Type B pancreatic cell (in vitro differentiated cells): ENCODE measurements around the gene OR2M2. TPM values are rescaled to one million over a fixed set of nuclear protein-coding genes. Genes with fewer than 3 reads are reported as not detected.

Source experiments
- DNase-seq: peaks from one replicate; pipeline ENCODE4 v3.0.0; 2021; ENCODE audit warnings: mixed read lengths; ENCODE audit not compliant: unreplicated experiment; ENCODE audit errors: extremely low spot score
- H3K27ac Mint-ChIP-seq: 2 replicates; pipeline ENCODE4 v1.8.0; 2021; ENCODE audit warnings: mild to moderate bottlenecking, mixed read lengths
- H3K27me3 Mint-ChIP-seq: 2 replicates; pipeline ENCODE4 v1.8.0; 2021; ENCODE audit warnings: mixed read lengths
- H3K36me3 Mint-ChIP-seq: 2 replicates; pipeline ENCODE4 v1.8.0; 2021; ENCODE audit warnings: mixed read lengths
- H3K4me1 Mint-ChIP-seq: one replicate; pipeline ENCODE4 v1.8.0; 2021; ENCODE audit warnings: mixed read lengths; ENCODE audit not compliant: unreplicated experiment
- H3K4me3 Mint-ChIP-seq: 2 replicates; pipeline ENCODE4 v1.8.0; 2021; ENCODE audit warnings: mild to moderate bottlenecking, mixed read lengths
- H3K9me3 Mint-ChIP-seq: 2 replicates; pipeline ENCODE4 v1.8.0; 2021; ENCODE audit warnings: mixed read lengths
- CTCF ChIP-seq: fragments of 200-600 bp; sonication (generic); conservative IDR thresholded peaks from 2 replicates; pipeline ENCODE4 v1.5.0; 2021; ENCODE audit warnings: antibody characterized with exemption, mild to moderate bottlenecking
- long read RNA-seq: library from polyadenylated mRNA; unstranded; transcript quantifications from one replicate; pipeline ENCODE4 v2.0.0, GENCODE V29; 2020
- total RNA-seq: library from RNA; stranded (reverse); gene quantifications from 2 replicates; pipeline ENCODE4 v1.2.1, GENCODE V29; 2021; ENCODE audit warnings: low replicate concordance

Gene OR2M2
- not detected in 2 replicates for total RNA-seq
- long read RNA-seq, result 0 reads

GRCh38 chr1:248174521-248174920 is at the start of gene OR2M2:
Gene OR2M2, plus strand, starts transcription at chr1:248174821. Its CDS starts 5,165 bp downstream, at chr1:248179986.
- no peak within 1 kb of the TSS for H3K27ac Mint-ChIP-seq
- no peak for DNase-seq
- H3K27me3 Mint-ChIP-seq, result no peaks in the 10 kb centered on the region
- TF ChIP-seq CTCF, result no peak
- no peak within 1 kb of the TSS for H3K4me3 Mint-ChIP-seq
- H3K36me3 Mint-ChIP-seq, result no peaks in the 10 kb centered on the region
- H3K4me1 Mint-ChIP-seq, result no peaks in the 10 kb centered on the region
- H3K9me3 Mint-ChIP-seq, result no peaks in the 10 kb centered on the region

- no peak overlapping the region for H3K27ac Mint-ChIP-seq
- no peak for DNase-seq
- no peaks in the 10 kb centered on the region for H3K36me3 Mint-ChIP-seq
- no peak overlapping the region for H3K4me3 Mint-ChIP-seq
- no peak for TF ChIP-seq CTCF
- no peaks in the 10 kb centered on the region for H3K4me1 Mint-ChIP-seq
- peaks cover under 1% of the 10 kb centered on the region for H3K9me3 Mint-ChIP-seq
- no peaks in the 10 kb centered on the region for H3K27me3 Mint-ChIP-seq
Measured at GRCh38 chr1:248127653-248128052, 47.0 kb upstream of the OR2M2 start.

- no peak overlapping the region for H3K27ac Mint-ChIP-seq
- DNase-seq, result no peak
- no peaks in the 10 kb centered on the region for H3K36me3 Mint-ChIP-seq
- H3K4me1 Mint-ChIP-seq, result no peaks in the 10 kb centered on the region
- H3K4me3 Mint-ChIP-seq, result no peak overlapping the region
- H3K9me3 Mint-ChIP-seq, result no peaks in the 10 kb centered on the region
- TF ChIP-seq CTCF, result no peak
- H3K27me3 Mint-ChIP-seq, result no peaks in the 10 kb centered on the region
Measured at GRCh38 chr1:248136811-248137210, 37.8 kb upstream of the OR2M2 start.

- H3K4me3 Mint-ChIP-seq, result no peak overlapping the region
- H3K27me3 Mint-ChIP-seq, result no peaks in the 10 kb centered on the region
- no peaks in the 10 kb centered on the region for H3K4me1 Mint-ChIP-seq
- peaks cover 8% of the 10 kb centered on the region for H3K9me3 Mint-ChIP-seq
- no peak for TF ChIP-seq CTCF
- no peaks in the 10 kb centered on the region for H3K36me3 Mint-ChIP-seq
- no peak for DNase-seq
- no peak overlapping the region for H3K27ac Mint-ChIP-seq
Measured at GRCh38 chr1:248140846-248141245, 33.8 kb upstream of the OR2M2 start.

- H3K27me3 Mint-ChIP-seq, result no peaks in the 10 kb centered on the region
- DNase-seq, result no peak
- peaks cover 8% of the 10 kb centered on the region for H3K9me3 Mint-ChIP-seq
- no peaks in the 10 kb centered on the region for H3K36me3 Mint-ChIP-seq
- no peak for TF ChIP-seq CTCF
- no peaks in the 10 kb centered on the region for H3K4me1 Mint-ChIP-seq
- H3K27ac Mint-ChIP-seq, result no peak overlapping the region
- H3K4me3 Mint-ChIP-seq, result no peak overlapping the region
Measured at GRCh38 chr1:248143311-248143710, 31.3 kb upstream of the OR2M2 start.
